ENCODE data around the gene KCNJ6. TPM values are rescaled to one million over a fixed set of nuclear protein-coding genes. Genes with fewer than 3 reads are reported as not detected.

KCNJ6 gene
- total and polyA plus RNA-seq, 2 of the 8 experiments (the other 6 are each of a cell fraction or from before 2014, with no cell fraction given), result 0.51 to 1.2 TPM

DNA sequence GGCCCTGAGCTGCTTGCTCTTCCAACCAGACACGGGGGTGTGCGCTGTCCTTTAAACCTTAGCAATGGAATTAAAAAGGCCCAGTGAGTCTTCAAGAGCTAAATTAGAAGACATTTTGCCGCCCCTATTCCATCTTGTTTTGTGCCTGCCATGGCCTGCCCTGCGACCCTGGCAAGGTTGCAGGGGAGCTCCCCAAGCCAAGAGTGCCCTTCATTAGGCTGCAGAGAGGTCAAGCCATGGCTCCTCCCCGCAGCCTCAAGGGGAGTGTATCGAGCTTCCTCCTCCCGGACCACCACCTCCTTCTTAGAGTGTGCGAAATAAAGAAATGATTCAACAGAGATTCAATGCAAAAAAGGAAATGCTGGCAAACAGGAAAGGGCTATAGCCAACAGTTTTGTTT lies 293.5 kb downstream of the KCNJ6 start (continued):
- no peak for TF ChIP-seq SIN3A (conservative IDR thresholded peaks at IDR 0.05 in 1 of 2, IDR thresholded peaks at IDR 0.05 in 1 of 2; ENCODE audit: low read depth in 1 of 2, low read length in 2 of 2)
- TF ChIP-seq RBBP5 (IDR thresholded peaks at IDR 0.05; ENCODE audit: borderline replicate concordance, low read depth, low read length), result no peak
- no peak for TF ChIP-seq BACH1 (IDR thresholded peaks at IDR 0.05; ENCODE audit: low read length)
- TF ChIP-seq NRF1 (IDR thresholded peaks at IDR 0.05; ENCODE audit: low read depth, low read length), result no peak
- TF ChIP-seq FOSL1 (IDR thresholded peaks at IDR 0.05; ENCODE audit: insufficient read depth, low read depth, low read length), result no peak
- TF ChIP-seq ASH2L (IDR thresholded peaks at IDR 0.05; ENCODE audit: low read length), result no peak
- TF ChIP-seq, protein P1, sequence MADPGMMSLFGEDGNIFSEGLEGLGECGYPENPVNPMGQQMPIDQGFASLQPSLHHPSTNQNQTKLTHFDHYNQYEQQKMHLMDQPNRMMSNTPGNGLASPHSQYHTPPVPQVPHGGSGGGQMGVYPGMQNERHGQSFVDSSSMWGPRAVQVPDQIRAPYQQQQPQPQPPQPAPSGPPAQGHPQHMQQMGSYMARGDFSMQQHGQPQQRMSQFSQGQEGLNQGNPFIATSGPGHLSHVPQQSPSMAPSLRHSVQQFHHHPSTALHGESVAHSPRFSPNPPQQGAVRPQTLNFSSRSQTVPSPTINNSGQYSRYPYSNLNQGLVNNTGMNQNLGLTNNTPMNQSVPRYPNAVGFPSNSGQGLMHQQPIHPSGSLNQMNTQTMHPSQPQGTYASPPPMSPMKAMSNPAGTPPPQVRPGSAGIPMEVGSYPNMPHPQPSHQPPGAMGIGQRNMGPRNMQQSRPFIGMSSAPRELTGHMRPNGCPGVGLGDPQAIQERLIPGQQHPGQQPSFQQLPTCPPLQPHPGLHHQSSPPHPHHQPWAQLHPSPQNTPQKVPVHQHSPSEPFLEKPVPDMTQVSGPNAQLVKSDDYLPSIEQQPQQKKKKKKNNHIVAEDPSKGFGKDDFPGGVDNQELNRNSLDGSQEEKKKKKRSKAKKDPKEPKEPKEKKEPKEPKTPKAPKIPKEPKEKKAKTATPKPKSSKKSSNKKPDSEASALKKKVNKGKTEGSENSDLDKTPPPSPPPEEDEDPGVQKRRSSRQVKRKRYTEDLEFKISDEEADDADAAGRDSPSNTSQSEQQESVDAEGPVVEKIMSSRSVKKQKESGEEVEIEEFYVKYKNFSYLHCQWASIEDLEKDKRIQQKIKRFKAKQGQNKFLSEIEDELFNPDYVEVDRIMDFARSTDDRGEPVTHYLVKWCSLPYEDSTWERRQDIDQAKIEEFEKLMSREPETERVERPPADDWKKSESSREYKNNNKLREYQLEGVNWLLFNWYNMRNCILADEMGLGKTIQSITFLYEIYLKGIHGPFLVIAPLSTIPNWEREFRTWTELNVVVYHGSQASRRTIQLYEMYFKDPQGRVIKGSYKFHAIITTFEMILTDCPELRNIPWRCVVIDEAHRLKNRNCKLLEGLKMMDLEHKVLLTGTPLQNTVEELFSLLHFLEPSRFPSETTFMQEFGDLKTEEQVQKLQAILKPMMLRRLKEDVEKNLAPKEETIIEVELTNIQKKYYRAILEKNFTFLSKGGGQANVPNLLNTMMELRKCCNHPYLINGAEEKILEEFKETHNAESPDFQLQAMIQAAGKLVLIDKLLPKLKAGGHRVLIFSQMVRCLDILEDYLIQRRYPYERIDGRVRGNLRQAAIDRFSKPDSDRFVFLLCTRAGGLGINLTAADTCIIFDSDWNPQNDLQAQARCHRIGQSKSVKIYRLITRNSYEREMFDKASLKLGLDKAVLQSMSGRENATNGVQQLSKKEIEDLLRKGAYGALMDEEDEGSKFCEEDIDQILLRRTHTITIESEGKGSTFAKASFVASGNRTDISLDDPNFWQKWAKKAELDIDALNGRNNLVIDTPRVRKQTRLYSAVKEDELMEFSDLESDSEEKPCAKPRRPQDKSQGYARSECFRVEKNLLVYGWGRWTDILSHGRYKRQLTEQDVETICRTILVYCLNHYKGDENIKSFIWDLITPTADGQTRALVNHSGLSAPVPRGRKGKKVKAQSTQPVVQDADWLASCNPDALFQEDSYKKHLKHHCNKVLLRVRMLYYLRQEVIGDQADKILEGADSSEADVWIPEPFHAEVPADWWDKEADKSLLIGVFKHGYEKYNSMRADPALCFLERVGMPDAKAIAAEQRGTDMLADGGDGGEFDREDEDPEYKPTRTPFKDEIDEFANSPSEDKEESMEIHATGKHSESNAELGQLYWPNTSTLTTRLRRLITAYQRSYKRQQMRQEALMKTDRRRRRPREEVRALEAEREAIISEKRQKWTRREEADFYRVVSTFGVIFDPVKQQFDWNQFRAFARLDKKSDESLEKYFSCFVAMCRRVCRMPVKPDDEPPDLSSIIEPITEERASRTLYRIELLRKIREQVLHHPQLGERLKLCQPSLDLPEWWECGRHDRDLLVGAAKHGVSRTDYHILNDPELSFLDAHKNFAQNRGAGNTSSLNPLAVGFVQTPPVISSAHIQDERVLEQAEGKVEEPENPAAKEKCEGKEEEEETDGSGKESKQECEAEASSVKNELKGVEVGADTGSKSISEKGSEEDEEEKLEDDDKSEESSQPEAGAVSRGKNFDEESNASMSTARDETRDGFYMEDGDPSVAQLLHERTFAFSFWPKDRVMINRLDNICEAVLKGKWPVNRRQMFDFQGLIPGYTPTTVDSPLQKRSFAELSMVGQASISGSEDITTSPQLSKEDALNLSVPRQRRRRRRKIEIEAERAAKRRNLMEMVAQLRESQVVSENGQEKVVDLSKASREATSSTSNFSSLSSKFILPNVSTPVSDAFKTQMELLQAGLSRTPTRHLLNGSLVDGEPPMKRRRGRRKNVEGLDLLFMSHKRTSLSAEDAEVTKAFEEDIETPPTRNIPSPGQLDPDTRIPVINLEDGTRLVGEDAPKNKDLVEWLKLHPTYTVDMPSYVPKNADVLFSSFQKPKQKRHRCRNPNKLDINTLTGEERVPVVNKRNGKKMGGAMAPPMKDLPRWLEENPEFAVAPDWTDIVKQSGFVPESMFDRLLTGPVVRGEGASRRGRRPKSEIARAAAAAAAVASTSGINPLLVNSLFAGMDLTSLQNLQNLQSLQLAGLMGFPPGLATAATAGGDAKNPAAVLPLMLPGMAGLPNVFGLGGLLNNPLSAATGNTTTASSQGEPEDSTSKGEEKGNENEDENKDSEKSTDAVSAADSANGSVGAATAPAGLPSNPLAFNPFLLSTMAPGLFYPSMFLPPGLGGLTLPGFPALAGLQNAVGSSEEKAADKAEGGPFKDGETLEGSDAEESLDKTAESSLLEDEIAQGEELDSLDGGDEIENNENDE (IDR thresholded peaks at IDR 0.05; ENCODE audit: insufficient replicate concordance, low read length), result no peak
- TF ChIP-seq BRCA1 (IDR thresholded peaks at IDR 0.05; ENCODE audit: low read depth, low read length), result no peak
- no peak for TF ChIP-seq KDM4A (IDR thresholded peaks at IDR 0.05; ENCODE audit: low read depth, low read length, severe bottlenecking)
- TF ChIP-seq YY1 (IDR thresholded peaks at IDR 0.05; ENCODE audit: low read depth, low read length), result no peak
